Liver (tissue), 3 donors: ENCODE measurements around the gene CNTN5.

Experiments
- CTCF ChIP-seq: fragments of 150-350 bp; IDR thresholded peaks from 2 replicates; pipeline ENCODE4 v1.5.1; 2017; ENCODE audit warnings: improper control_type of control experiment, low read depth, low read length; ENCODE audit not compliant: missing input control
- EGR1 ChIP-seq, 2 donors: IDR thresholded peaks; 2 replicates each; pipeline ENCODE4 v1.6.1; 2016 to 2018; ENCODE audit warnings: antibody characterized with exemption in 2 of 2, low read depth in 2 of 2
- GABPA ChIP-seq, 2 donors: IDR thresholded peaks in 1 of 2; conservative IDR thresholded peaks in 1 of 2; 2 replicates each; pipeline ENCODE4 v1.6.1; 2016; ENCODE audit warnings: antibody characterized with exemption in 2 of 2, mild to moderate bottlenecking in 1 of 2, moderate library complexity in 1 of 2
- YY1 ChIP-seq: IDR thresholded peaks from 2 replicates; pipeline ENCODE4 v1.6.1; 2016; ENCODE audit warnings: antibody characterized with exemption, mild to moderate bottlenecking
- ZBTB33 ChIP-seq: IDR thresholded peaks from 2 replicates; pipeline ENCODE4 v1.6.1; 2016; ENCODE audit warnings: antibody characterized with exemption
- donor health status: healthy.
- donor health status: healthy.

GRCh38 chr11:99419991-99420390, 399.2 kb downstream of the CNTN5 start:
- no peak for TF ChIP-seq GABPA (IDR thresholded peaks at IDR 0.05 in 1 of 2, conservative IDR thresholded peaks at IDR 0.05 in 1 of 2)
- no peak for TF ChIP-seq CTCF
- TF ChIP-seq YY1 = no peak
- no peak for TF ChIP-seq EGR1 (IDR thresholded peaks at IDR 0.05; ENCODE audit: low read depth in 2 of 2)
- TF ChIP-seq ZBTB33 = no peak
